GM23338 (cell line): ENCODE results near the gene LOXHD1.

Experiments
- CREB1 ChIP-seq: fragments of 250-450 bp; sonication (Bioruptor Pico); IDR thresholded peaks from 2 replicates; pipeline ENCODE4 v1.5.0; 2020; ENCODE audit warnings: low read depth, mild to moderate bottlenecking, moderate library complexity
- CTCF ChIP-seq, 2 experiments: fragments of 200-600 bp in 1 of 2; sonication (generic) in 1 of 2; conservative IDR thresholded peaks; 2 replicates each; pipeline versions ENCODE4 v1.5.1 to v1.6.1; 2016 to 2017; ENCODE audit warnings: antibody characterized with exemption in 2 of 2, low read depth in 2 of 2, mild to moderate bottlenecking in 2 of 2, moderate library complexity in 1 of 2
- EZH2 ChIP-seq: fragments of 200-600 bp; sonication (generic); IDR thresholded peaks from one replicate; pipeline ENCODE4 v1.8.0; 2017; ENCODE audit warnings: antibody characterized with exemption, mild to moderate bottlenecking, low read depth; ENCODE audit not compliant: unreplicated experiment
- EZH2phosphoT487 ChIP-seq: fragments of 200-600 bp; sonication (generic); IDR thresholded peaks from one replicate; pipeline ENCODE4 v1.8.1; 2018; ENCODE audit warnings: antibody characterized with exemption; ENCODE audit not compliant: unreplicated experiment
- JUNB ChIP-seq: IDR thresholded peaks from one replicate; pipeline ENCODE4 v1.6.1; 2016; ENCODE audit warnings: antibody characterized with exemption; ENCODE audit not compliant: unreplicated experiment
- POLR2AphosphoS5 ChIP-seq: IDR thresholded peaks from 2 replicates; pipeline ENCODE4 v1.6.1; 2016; ENCODE audit warnings: antibody characterized with exemption, low read depth
- REST ChIP-seq: IDR thresholded peaks from one replicate; pipeline ENCODE4 v1.6.1; 2018; ENCODE audit warnings: antibody characterized with exemption; ENCODE audit not compliant: unreplicated experiment
- STAT1 ChIP-seq: IDR thresholded peaks from one replicate; pipeline ENCODE4 v1.6.1; 2016; ENCODE audit warnings: antibody characterized with exemption; ENCODE audit not compliant: unreplicated experiment

DNA sequence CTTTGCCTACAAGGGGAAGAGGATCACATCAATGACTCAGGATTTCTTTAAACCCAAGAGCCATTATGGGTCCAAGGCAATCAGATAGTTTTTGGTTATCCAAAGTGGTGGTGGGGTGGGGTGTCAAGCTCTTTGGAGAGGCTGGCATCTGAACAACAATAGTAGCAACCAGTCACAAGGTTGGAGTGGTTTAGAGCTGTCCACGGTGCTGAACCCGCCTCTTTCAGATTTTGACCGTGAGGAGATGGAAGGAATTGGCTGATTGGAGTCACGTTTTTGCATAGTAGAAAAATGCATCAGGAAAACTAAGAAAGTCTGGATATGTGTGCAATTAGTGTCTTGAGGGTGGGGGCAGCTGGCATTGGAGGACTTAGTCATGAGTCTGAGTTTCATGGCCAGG is 159.9 kb downstream of the LOXHD1 start:
- TF ChIP-seq CTCF (conservative IDR thresholded peaks at IDR 0.05; ENCODE audit: low read depth in 2 of 2) (no peak), POLR2AphosphoS5 (no peak), CREB1 (no peak), JUNB (no peak), EZH2 (no peak), EZH2phosphoT487 (no peak), STAT1 (no peak), REST (peak; percentile 89)
